ENCODE results near the gene PXMP4. TPM values are rescaled to one million over a fixed set of nuclear protein-coding genes. Genes with fewer than 3 reads are reported as not detected.

Gene PXMP4
- polyA plus RNA-seq, 2 of the 4 experiments (the other 2 are of a cell fraction), result 4.5 to 6.6 TPM

DNA sequence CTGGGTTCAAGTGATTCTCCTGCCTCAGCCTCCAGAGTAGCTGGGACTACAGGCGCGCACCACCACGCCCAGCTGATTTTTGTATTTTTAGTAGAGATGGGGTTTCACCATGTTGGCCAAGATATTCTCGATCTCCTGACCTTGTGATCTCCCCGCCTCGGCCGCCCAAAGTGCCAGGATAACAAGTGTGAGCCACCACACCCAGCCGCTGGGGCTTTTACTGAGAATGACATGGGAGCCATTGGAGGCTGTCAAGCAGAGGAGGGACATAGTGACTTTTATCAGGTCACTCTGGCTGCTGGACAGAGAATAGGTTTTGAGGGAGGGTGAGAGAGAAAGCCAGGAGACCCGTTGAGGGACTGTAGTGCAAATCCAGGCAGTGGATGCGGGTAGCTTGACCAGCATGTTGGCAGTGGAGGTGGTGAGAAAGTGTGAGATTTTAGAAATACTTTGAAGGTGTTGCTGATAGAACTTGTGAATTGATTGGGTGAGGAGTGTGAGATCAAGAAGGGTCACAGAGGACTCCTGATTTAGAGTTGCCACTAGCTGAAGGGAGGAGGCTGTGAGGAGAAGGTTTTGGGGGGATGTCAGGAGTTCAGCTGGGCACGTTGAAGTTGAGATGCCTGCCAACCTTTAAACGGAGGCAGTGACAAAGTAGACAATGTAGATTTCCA, 26.4 kb upstream of the PXMP4 start (continued):
- TF ChIP-seq, protein P1, sequence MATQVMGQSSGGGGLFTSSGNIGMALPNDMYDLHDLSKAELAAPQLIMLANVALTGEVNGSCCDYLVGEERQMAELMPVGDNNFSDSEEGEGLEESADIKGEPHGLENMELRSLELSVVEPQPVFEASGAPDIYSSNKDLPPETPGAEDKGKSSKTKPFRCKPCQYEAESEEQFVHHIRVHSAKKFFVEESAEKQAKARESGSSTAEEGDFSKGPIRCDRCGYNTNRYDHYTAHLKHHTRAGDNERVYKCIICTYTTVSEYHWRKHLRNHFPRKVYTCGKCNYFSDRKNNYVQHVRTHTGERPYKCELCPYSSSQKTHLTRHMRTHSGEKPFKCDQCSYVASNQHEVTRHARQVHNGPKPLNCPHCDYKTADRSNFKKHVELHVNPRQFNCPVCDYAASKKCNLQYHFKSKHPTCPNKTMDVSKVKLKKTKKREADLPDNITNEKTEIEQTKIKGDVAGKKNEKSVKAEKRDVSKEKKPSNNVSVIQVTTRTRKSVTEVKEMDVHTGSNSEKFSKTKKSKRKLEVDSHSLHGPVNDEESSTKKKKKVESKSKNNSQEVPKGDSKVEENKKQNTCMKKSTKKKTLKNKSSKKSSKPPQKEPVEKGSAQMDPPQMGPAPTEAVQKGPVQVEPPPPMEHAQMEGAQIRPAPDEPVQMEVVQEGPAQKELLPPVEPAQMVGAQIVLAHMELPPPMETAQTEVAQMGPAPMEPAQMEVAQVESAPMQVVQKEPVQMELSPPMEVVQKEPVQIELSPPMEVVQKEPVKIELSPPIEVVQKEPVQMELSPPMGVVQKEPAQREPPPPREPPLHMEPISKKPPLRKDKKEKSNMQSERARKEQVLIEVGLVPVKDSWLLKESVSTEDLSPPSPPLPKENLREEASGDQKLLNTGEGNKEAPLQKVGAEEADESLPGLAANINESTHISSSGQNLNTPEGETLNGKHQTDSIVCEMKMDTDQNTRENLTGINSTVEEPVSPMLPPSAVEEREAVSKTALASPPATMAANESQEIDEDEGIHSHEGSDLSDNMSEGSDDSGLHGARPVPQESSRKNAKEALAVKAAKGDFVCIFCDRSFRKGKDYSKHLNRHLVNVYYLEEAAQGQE (IDR thresholded peaks at IDR 0.05), result no peak
- TF ChIP-seq MAFK (IDR thresholded peaks at IDR 0.05; ENCODE audit: partially characterized antibody) (no peak), ZNF302 (CRISPR knock-in tag; IDR thresholded peaks at IDR 0.05) (no peak), NFE2L2 (conservative IDR thresholded peaks at IDR 0.05; ENCODE audit: low read length) (no peak)
- TF ChIP-seq, protein P2, sequence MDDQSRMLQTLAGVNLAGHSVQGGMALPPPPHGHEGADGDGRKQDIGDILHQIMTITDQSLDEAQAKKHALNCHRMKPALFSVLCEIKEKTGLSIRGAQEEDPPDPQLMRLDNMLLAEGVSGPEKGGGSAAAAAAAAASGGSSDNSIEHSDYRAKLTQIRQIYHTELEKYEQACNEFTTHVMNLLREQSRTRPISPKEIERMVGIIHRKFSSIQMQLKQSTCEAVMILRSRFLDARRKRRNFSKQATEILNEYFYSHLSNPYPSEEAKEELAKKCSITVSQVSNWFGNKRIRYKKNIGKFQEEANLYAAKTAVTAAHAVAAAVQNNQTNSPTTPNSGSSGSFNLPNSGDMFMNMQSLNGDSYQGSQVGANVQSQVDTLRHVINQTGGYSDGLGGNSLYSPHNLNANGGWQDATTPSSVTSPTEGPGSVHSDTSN (IDR thresholded peaks at IDR 0.05), result no peak

DNA sequence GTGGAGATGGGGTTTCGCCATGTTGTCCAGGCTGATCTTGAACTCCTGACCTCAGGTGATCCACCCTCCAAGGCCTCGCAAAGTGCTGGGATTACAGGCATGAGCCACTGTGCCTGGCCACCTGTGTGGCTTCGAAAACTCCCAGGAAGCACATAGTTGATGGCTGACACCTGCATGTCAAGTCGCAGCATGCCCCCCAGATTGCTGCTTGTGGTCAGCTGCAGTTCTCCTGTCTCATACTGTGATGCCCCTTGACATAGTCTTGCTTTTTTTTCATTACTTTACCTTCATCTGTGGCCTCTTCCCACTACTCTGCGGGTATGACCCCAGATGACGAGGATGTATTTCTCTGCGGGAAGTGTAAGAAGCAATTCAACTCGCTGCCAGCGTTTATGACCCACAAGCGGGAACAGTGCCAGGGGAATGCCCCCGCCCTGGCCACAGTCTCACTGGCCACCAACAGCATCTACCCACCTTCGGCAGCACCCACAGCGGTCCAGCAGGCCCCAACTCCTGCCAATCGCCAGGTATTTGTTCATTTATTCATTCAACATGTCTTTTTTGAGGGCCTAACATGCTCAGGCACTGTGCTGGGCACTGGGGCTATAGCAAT, 24.8 kb upstream of the PXMP4 start:
- Histone ChIP-seq H3K4me3 (no peak overlapping the region), H3K4me2 (no peak overlapping the region), H3K9me3 (no peaks in the 10 kb centered on the region), H3K4me1 (no peaks in the 10 kb centered on the region), H3K27ac (no peak overlapping the region)
- TF ChIP-seq CBX2 (IDR thresholded peaks at IDR 0.05; ENCODE audit: borderline replicate concordance, low read depth), result no peak
- TF ChIP-seq SREBF2 (IDR thresholded peaks at IDR 0.05), result no peak
- TF ChIP-seq FOXS1 (CRISPR knock-in tag; IDR thresholded peaks at IDR 0.05), result no peak
- TF ChIP-seq, protein P3, sequence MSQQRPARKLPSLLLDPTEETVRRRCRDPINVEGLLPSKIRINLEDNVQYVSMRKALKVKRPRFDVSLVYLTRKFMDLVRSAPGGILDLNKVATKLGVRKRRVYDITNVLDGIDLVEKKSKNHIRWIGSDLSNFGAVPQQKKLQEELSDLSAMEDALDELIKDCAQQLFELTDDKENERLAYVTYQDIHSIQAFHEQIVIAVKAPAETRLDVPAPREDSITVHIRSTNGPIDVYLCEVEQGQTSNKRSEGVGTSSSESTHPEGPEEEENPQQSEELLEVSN (IDR thresholded peaks at IDR 0.05; ENCODE audit: borderline replicate concordance, low read depth), result no peak
- TF ChIP-seq HDAC2 (IDR thresholded peaks at IDR 0.05), result no peak
- TF ChIP-seq, protein P4, sequence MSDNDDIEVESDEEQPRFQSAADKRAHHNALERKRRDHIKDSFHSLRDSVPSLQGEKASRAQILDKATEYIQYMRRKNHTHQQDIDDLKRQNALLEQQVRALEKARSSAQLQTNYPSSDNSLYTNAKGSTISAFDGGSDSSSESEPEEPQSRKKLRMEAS (IDR thresholded peaks at IDR 0.05), result no peak
- TF ChIP-seq POLR2AphosphoS2 (conservative IDR thresholded peaks at IDR 0.05; ENCODE audit: low read length), result no peak
- no peak for TF ChIP-seq HOXB13 (CRISPR knock-in tag; IDR thresholded peaks at IDR 0.05; ENCODE audit: low read depth)
- TF ChIP-seq RCOR1 (IDR thresholded peaks at IDR 0.05; ENCODE audit: low read depth, low read length), result no peak
- no peak for TF ChIP-seq POLR2A (IDR thresholded peaks at IDR 0.05; ENCODE audit: low read length)
- no peak for TF ChIP-seq FOSB (CRISPR knock-in tag; IDR thresholded peaks at IDR 0.05)
- TF ChIP-seq JUN (IDR thresholded peaks at IDR 0.05), result no peak
- TF ChIP-seq CBX8 (IDR thresholded peaks at IDR 0.05), result no peak
- TF ChIP-seq HOXB5 (CRISPR knock-in tag; IDR thresholded peaks at IDR 0.05), result no peak
- TF ChIP-seq TP53 (CRISPR knock-in tag; IDR thresholded peaks at IDR 0.05), result no peak
- TF ChIP-seq NPAS2 (CRISPR knock-in tag; IDR thresholded peaks at IDR 0.05; ENCODE audit: borderline replicate concordance), result no peak
- no peak for TF ChIP-seq MAFK (IDR thresholded peaks at IDR 0.05; ENCODE audit: partially characterized antibody)
- TF ChIP-seq HEYL (CRISPR knock-in tag; IDR thresholded peaks at IDR 0.05), result no peak
- no peak for TF ChIP-seq ZC3H11A (IDR thresholded peaks at IDR 0.05)
- no peak for DNase-seq (ENCODE audit: low read depth in 1 of 2, low spot score in 1 of 2)
- CTCF ChIA-PET, result no interaction called here
- 93% methylated on average over 14 of the region's 14 CpGs for WGBS (ENCODE audit: missing lambda C conversion rate)
- no peak for ATAC-seq
- POLR2A ChIA-PET, result no interaction called here
- FAIRE-seq, result no peak

Data from A549 (cell line).